HuH-7 (cell line): ENCODE data around the gene C12orf60.
"Not testable (repeated sequence)": the region's sequence is repeated elsewhere in the genome, so short reads cannot be mapped to it uniquely, and the experiment has no call there.

ENCODE experiments used
- DNase-seq: peaks from one replicate; pipeline ENCODE4 v3.0.0; 2011; ENCODE audit warnings: low spot score

The C12orf60 gene

DNA sequence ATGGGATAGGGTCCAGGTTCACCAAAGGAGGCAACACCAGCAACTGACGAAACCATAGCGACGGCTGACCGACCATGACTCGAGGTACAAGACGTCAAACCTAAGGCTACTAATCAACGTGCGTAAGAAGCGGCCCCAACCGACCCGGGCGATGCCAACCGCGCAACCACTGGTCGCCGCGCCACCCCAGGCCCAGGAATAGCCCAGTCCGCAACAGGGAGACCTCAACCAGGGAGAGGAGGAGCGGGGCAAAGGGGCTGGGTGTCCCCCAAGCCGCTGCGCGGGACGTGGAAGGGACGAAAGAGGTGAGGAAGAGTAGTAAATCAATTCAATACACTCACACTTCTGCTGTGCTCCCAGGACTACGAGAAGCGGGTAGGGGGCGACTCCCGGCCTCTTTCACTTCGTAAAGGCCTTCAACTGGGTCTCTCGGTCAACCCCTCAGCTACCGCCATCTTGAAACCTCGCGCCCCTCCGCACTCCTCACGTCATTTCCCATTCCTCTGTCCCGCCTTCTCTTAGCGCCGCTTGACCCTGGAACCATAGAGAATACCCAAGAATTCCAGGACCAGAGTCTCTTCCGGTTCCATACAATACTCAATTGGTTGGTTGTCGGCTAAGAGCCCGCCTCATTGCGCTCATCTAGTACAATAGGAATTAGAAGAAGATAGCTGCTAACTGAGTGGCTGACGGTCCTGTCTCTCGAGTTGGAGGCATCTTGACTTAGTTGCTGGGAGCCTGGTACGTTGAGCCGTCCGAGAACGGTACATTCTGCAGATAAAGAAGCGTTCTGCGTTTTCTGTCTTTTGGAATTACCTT lies at the start of gene C12orf60, which contains the start of gene WBP11:
TSS of gene C12orf60 (plus strand) at position 660 of the 819 bp plus-strand sequence. CDS start 19,266 bp downstream, outside the sequence.
TSS of gene WBP11 (minus strand) at position 468 of the 819 bp plus-strand sequence. CDS start 2,095 bp downstream, outside the sequence.
- peak; percentile 86 for DNase-seq

- no peak for DNase-seq
Measured at GRCh38 chr12:14756334-14757143, 46.9 kb upstream of the C12orf60 start.

- not testable (repeated sequence) for DNase-seq
Measured at GRCh38 chr12:14759711-14760280, 43.7 kb upstream of the C12orf60 start.

DNA sequence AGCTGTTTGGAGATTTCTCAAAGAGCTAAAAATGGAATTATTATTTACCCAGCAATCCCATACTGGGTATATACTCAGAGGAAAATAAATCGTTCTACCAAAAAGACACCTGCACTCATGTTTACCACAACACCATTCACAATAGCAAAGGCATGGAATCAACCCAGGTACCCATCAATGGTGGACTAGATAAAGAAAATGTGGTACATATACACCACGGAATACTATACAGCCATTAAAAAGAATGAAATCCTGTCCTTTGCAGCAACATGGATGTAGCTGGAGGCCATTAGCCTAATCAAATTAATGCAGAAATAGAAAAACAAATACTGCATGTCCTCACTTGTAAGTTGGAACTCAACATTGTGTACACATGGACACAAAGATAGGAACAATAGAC lies 38.1 kb upstream of the C12orf60 start:
- DNase-seq = no peak

- DNase-seq = not testable (repeated sequence)
Measured at GRCh38 chr12:14766020-14766419, 37.5 kb upstream of the C12orf60 start.

GRCh38 chr12:14766649-14767215 lies 36.7 kb upstream of the C12orf60 start:
- no peak for DNase-seq

DNA sequence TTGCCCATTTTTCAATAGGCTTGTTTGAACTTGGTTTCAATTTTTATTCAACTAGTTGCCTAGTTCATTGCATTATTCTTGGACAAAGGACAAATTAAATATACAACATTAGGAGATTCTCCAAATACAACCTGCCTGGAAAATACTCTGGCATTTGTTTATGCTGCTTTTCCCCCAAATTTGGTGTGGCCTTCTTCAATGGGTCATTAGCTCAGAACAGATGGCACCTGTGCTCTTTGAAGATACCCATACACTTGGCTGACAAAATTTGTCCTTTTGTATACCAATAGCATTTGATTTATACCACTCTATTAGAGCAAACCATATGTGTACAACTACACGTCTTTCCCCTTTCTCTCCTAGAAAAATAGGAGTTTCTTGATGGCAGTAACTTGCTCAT lies 35.9 kb upstream of the C12orf60 start:
- DNase-seq = no peak

- no peak for DNase-seq
Measured at GRCh38 chr12:14768823-14769405, 34.6 kb upstream of the C12orf60 start.

DNA sequence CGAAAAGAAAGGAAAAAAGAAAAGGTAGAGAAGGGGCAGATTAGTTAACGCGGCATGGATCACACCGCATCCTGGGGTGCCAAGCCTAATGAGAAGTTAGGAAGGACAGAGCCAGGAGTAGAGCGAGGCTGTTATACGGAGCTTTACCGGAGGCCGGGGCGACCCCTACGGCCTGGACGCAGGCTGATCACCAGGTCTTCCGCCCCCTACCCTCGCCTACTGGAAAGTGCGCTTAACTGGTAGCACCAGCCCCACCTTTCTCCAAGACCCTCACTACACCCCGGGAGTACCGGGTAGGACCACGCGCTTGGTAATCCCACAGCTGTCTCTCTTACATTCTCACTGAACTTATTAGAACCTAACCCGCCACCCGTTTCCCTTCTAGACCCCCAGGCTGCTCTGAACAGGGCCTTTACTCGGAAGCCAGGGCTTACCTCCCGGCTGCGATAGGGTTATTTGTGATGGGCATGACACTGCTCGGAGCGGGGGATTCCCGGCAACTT lies 34.0 kb upstream of the C12orf60 start:
- DNase-seq = peak; percentile 45

GRCh38 chr12:14769969-14770495 lies 33.4 kb upstream of the C12orf60 start:
- DNase-seq = peak; percentile 56

DNA sequence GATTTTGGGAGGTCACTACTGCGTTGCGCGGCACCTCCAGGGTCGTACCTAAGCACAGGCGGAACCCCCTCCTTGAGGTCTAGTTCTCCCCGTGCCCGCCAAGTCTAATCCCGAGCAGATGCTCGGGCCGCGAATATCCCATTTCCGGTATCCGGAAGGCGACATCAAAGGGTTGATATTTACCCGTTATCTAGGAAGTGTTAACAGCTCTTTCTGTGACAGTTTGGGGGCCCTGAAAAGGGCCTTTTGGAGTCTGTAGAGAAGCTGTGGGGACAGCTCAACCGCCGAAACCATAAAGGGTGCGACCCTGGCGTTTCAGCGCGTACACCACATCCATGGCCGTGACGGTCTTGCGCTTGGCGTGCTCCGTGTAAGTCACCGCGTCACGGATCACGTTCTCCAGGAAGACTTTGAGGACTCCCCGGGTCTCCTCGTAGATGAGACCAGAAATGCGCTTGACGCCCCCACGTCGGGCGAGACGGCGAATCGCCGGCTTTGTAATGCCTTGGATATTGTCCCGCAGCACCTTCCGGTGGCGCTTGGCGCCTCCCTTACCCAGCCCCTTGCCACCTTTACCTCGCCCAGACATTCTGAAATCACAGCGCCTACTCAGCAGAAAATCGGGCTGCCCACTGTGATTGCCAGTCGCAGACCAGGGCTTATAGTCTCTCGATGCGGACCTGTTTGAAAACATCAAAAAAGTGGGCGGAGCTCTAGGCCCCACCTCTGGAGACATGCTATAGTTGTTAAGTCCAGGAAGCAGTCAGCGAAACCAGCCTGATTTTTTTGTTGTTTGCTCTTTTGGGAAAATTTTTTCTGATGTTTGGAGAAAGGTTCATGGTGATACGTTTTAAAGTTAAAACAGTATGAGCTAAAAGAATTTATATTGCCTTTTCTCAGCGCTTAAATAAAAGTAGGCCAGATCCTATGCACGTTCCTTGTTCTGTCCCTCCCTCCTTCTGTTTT lies 32.7 kb upstream of the C12orf60 start:
- DNase-seq = peak; percentile 74

- DNase-seq = no peak
Measured at GRCh38 chr12:14771651-14772137, 31.8 kb upstream of the C12orf60 start.

GRCh38 chr12:14772946-14773345 lies 30.5 kb upstream of the C12orf60 start:
- no peak for DNase-seq

- DNase-seq = no peak
Measured at GRCh38 chr12:14773685-14774073, 29.8 kb upstream of the C12orf60 start.

GRCh38 chr12:14774074-14774905 lies 29.2 kb upstream of the C12orf60 start:
- DNase-seq = peak; percentile 86

DNA sequence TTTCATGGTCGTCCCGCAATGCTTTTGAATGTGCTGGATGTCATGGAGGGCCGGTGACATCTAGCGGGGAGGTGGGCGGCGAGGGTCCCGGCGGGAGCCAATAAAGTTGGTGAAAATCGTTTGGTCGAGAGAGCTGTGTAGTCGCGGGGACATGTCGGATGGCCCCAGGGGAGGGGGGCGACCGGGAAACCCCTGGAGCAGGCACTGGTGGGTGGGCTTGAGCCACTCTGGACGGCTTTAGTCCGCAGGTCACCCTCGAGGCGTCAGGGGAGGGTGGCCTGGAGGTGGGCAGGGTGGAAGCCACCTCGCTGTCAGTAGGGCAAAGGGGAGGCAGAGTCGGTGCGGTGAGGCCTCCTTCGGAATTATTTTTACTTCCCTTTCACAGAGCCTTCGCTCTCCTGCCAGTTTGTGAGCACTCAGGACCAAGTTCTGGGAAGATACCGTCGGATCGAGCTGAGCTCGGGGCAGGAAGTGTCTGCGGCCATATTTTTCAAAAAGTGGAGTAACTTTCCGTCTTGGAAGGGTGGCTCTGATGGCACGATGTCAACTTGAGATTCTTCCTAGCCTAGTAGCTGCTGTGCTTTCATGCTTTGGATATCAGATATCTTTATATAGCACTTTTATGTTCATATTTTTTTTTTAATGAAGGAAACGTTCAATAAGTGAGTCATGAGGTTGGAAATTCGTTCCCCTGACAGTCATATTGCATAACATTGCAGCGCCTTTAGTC lies 28.4 kb upstream of the C12orf60 start:
- no peak for DNase-seq

DNA sequence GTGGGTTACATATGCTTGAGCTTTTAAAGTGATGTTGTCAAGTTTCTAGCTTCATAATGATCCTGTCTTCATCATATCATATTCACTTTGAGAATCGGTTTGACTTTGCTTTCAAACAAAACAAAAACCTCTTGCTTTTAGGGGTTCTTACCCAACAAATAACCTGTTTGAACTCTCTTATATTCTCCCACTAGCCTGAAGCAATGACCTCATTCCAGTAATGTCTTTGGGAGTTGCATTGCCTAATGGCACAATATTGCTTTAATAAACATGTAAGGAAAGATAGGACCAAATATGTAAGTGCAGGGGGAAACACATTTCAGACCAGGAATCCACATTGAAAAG lies 27.9 kb upstream of the C12orf60 start:
- DNase-seq = no peak

GRCh38 chr12:14776236-14776961 lies 27.1 kb upstream of the C12orf60 start:
- no peak for DNase-seq
